Prostate gland (tissue), 2 donors: ENCODE data around the gene HGFAC.

ENCODE experiments used
- CTCF ChIP-seq, 4 experiments: fragments of 200-600 bp in 2 of 4; fragments of 450-650 bp in 2 of 4; sonication (generic) in 2 of 4; IDR thresholded peaks; 1 replicate in 3 of 4; 2 replicates in 1 of 4; pipeline ENCODE4 v1.5.1; 2016 to 2019; ENCODE audit warnings: antibody characterized with exemption in 4 of 4, mild to moderate bottlenecking in 2 of 4, moderate library complexity in 2 of 4
- POLR2A ChIP-seq: fragments of 450-650 bp; IDR thresholded peaks from one replicate; pipeline ENCODE4 v1.6.1; 2016; ENCODE audit warnings: antibody characterized with exemption, mild to moderate bottlenecking

GRCh38 chr4:3411676-3412075 lies 30.1 kb upstream of the HGFAC start:
- TF ChIP-seq CTCF (IDR thresholded peaks at IDR 0.05) (no peak), POLR2A (no peak)
